ENCODE results near the gene PIGN. TPM values are rescaled to one million over a fixed set of nuclear protein-coding genes. Genes with fewer than 3 reads are reported as not detected.

The PIGN gene
- total RNA-seq, 1 experiment from 2014 or later, result 32.9 TPM

DNA sequence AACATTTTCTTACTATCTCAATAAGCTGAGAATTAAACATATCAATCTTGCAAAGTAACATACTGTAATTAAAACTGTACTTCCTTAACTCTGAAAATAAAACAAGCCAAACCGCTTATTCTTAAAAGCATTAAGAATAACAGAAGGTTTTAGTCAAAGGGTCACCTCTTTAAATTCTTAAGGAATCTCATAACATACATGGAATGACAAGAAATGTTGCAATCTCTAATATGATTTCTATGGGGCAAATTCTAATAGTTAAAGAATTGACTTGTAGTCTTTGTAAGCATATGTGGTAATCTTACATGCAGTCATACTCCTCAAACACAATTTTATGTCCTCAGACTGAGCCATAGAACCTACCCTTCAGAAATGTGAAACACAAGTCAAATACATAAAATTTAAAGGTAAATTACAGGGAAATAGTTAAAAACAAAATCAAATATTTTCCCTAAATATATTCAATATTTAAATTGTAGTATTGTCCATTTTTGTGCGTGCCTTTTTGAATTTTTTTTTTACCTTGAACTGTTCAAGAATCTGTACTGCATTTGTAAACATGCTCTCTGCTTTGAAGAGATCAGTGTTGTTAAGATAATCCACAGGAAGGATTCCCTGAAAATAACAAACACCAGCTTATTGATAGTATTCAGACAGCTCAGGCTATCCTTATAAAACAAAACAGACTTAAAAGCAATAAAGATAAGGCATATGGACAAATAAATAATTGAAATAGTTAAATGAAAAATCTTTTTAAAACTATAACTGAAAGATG is 48.2 kb downstream of the PIGN start:
- in situ Hi-C loops (cut with HindIII; ENCODE audit: low pct_unique_long_range_greater_than_20kb, low sequenced_read_pairs), result no loop called here
- no peak for DNase-seq (ENCODE audit: low read depth, low spot score)

DNA sequence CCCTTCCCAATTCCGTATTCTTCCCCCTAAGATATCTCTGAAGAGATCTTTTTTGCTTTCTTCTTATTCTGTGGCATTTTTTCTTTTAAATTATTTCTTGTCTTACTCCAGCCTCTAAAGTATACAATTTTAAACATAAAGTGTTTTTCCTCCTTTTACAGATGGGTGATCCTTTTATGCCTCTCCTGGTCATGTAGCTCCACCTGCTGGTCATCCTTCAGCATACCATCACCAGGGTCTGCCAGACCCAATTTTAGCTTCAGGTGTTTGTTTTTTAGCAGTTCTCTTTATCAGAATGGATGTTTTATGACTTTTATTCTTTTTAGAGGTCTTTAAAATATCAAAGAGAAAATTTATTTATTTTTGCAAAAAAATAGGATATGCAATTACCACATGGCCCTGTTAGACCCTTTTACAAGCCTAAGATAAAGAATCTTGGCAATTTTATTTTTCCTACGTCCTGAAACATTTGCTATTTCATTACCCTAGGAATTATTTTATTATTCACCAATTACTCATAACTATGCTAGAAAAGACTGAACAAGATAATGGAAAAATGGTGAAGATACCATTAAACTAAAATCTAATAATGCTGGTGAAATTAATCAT is 55.5 kb downstream of the PIGN start:
- in situ Hi-C loops (cut with HindIII; ENCODE audit: low pct_unique_long_range_greater_than_20kb, low sequenced_read_pairs), result no loop called here
- DNase-seq (ENCODE audit: low read depth, low spot score), result peak; percentile 68

DNA sequence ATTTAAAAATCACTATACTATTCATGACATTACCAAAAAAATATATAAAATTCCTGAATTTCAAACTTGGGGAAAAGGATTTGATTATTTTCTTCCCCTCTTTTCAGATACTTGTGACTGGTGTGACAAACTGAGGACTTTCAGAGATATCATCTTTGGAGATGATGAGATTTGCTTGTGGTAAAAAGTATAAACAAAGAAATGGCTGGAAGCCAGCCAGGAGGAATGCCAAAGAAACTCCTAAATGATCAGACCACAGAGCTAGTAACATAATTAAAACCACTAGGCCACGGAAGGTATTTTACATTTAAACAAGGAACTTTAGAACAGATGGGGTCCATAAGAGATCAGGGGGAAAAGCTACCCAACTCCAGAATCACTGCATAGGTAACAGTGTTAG is 58.7 kb downstream of the PIGN start:
- in situ Hi-C loops (cut with HindIII; ENCODE audit: low pct_unique_long_range_greater_than_20kb, low sequenced_read_pairs), result no loop called here
- no peak for DNase-seq (ENCODE audit: low read depth, low spot score)

DNA sequence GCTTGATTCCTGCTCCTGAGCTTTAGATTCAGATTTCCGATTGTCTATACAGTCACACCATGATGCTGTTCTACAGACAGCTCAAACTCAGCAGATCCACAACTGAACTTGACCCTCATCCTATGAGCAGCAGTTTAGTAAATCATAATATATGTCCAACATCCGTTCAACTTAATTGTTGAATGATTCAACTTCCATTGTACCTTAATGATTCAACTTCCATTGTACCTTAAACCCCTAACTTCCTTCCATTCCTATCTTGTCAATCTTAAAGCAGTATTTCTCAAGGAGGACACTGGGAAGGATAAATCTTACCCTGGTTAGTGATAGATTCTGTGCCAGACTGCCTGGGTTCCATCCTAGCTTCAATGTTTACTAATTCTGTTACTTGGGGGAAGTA is 60.1 kb downstream of the PIGN start:
- in situ Hi-C loops (cut with HindIII; ENCODE audit: low pct_unique_long_range_greater_than_20kb, low sequenced_read_pairs), result no loop called here

DNA sequence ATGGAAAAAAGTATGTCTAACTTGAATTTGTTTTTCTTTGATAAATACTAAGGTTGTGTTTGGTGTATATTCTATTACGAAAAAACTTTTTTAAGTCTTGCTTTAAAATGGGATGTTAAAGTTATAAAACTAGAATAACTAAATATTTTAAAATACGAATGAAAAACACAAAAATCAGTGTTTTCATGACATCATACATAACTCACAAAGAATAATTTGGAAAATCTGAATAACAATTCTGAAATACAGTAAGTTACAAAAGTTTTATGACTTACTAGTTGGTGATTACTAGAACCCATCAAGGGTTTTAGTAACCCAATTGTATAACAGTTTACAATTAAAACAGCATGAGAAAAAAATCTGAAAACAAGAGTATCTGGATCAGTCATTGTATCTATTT is 61.2 kb downstream of the PIGN start:
- DNase-seq (ENCODE audit: low read depth, low spot score), result no peak
- in situ Hi-C loops (cut with HindIII; ENCODE audit: low pct_unique_long_range_greater_than_20kb, low sequenced_read_pairs), result no loop called here

More for the DNA sequence above, 60.1 kb downstream of the PIGN start:
- no peak for DNase-seq (ENCODE audit: low read depth, low spot score)

DNA sequence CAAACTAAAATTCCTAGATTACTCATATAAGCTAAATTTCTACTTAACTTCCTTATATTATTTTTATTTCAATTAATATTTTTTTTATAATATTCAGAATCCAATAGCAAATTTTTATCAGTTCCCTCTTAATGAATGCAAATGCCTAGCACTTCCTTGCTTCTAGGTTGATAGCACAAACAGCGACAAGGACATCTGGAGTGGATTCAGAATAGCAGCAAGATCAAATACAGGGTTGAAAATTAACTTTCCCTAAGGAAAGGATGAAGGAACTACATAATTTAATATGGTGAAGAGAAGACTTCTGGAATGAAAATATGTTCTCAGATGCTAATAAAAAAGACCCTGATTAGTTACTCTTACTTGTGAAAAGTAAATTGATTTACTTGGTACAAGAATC is 64.5 kb downstream of the PIGN start:
- in situ Hi-C loops (cut with HindIII; ENCODE audit: low pct_unique_long_range_greater_than_20kb, low sequenced_read_pairs), result no loop called here
- DNase-seq (ENCODE audit: low read depth, low spot score), result no peak

DNA sequence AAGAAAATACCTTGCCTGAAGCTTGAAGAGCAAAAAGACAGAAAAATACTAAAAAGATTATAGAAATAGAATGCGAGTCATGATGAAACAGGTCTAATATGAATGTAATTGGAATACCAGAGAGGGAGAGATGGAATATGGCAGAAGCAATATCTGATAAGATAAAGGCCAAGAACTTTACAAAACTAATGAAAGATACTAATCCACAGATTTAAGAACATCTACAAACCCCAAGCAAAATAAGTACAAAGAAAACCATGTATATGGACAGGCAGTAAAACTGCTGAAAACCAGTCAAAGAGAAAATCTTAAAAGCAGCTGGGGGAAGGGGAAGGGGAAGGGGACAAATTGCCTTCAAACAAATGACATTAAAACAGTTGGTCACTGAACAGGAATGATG is 67.0 kb downstream of the PIGN start:
- in situ Hi-C loops (cut with HindIII; ENCODE audit: low pct_unique_long_range_greater_than_20kb, low sequenced_read_pairs), result no loop called here
- no peak for DNase-seq (ENCODE audit: low read depth, low spot score)

DNA sequence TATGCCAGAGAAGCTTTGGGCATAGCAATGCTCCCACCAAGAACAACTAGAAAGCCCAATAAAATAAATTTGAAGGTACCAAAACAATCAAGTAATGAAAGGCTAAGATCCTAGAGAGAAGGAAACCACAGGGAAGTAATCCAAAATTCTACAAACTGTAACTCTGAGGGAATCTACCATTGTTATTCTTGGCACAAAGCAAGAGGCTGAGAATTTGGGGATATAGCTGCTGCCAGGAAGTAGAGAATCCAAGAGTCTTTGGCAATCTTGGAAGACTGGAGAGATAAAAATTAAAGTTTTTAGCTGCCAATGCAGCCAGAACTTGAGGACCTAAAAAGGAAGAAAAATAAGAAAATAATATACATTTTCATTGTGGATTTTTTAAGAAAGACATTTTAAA is 68.5 kb downstream of the PIGN start:
- in situ Hi-C loops (cut with HindIII; ENCODE audit: low pct_unique_long_range_greater_than_20kb, low sequenced_read_pairs), result no loop called here
- DNase-seq (ENCODE audit: low read depth, low spot score), result no peak

DNA sequence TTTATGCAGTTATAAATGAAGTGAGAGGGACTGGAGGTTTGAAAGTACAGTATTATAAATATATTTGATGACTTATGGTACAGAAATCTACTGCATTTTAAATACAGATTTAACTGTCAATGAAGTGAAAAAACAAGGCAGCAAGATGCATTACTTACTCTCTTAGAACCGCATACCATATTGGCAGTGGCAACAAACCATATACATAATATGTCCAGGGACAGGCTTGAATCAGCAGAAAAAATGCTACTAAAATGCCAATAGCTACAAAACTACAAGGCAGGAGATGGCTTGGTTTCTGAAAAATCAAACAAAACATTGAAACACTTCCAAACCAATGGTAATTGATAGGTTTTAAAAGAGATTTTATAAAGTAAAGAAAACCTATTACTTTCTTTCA is 77.2 kb downstream of the PIGN start:
- no peak for DNase-seq (ENCODE audit: low read depth, low spot score)
- in situ Hi-C loops (cut with HindIII; ENCODE audit: low pct_unique_long_range_greater_than_20kb, low sequenced_read_pairs), result no loop called here

DNA sequence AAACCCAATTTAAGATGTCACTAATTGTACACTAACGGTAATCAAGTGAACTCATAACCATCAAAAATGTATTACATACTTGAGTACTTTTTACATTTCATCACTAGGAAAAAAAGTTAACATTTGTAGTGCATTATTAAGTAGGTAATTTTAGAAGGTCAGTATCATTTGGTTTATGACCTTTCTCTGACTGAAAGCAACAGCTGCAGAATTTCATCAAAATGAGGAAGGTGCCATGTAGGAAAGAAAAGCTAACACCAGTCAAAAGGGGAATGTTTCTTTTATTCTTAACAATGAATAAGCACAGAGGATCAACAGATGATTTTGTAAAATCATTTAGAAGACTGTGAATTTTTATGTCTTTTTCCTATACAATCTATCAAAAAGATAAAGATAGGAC is 79.0 kb downstream of the PIGN start:
- in situ Hi-C loops (cut with HindIII; ENCODE audit: low pct_unique_long_range_greater_than_20kb, low sequenced_read_pairs), result no loop called here
- DNase-seq (ENCODE audit: low read depth, low spot score), result no peak

DNA sequence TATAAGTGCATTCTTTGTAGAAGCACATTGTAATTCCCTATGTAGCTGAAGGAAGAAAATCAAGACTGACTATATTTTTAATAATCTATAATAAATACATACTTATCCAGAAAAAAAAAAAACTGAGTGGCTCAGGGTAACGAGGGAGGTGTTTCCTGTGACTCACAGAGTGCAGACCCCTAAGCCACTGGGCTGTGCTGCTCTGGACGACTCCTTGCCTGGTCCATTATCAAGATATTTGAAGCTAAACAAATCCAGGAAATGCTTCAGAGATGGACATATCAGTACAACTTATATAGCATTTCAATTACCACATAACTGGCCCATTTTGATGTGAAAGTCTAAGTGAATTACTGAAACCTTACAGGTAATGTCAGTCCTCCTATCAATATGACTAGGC is 80.6 kb downstream of the PIGN start:
- DNase-seq (ENCODE audit: low read depth, low spot score), result no peak
- in situ Hi-C loops (cut with HindIII; ENCODE audit: low pct_unique_long_range_greater_than_20kb, low sequenced_read_pairs), result no loop called here

DNA sequence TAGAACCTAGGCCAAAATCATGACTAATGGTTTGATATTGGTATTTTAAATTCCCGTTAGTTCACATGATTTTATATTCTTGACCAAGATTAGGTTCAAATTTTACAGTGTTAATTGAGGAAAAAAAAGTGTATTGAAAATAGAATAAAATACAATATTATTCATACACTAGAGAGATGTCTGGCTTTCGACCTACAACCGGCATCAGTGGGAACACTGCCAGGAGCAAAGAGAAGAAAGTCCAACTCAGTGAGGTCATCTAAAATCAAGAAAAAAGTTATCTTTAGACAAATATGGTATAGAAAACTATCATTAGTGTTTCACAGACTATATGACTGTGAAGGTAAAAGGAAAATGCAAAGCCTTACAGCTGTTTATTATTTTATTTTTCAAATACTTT is 81.5 kb downstream of the PIGN start:
- in situ Hi-C loops (cut with HindIII; ENCODE audit: low pct_unique_long_range_greater_than_20kb, low sequenced_read_pairs), result no loop called here
- DNase-seq (ENCODE audit: low read depth, low spot score), result no peak

DNA sequence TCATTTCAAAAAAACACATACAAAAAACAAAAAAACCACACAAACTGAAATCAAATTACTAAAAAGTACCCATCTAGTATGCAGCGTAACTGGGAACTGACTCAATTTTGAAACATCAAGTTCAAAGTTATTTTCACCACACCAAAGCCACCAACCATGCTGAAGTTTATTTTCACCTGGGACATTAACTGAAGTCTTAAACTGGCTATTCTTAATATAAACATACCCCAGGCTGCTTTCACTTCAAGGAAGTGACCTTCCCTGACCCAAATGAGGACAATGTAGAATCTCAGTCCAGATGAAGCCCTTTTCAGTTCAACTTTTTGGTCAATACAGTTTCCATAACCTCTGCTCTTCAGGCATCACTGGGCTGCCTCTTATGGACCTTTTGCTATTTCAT is 84.6 kb downstream of the PIGN start:
- in situ Hi-C loops (cut with HindIII; ENCODE audit: low pct_unique_long_range_greater_than_20kb, low sequenced_read_pairs), result no loop called here
- DNase-seq (ENCODE audit: low read depth, low spot score), result no peak

DNA sequence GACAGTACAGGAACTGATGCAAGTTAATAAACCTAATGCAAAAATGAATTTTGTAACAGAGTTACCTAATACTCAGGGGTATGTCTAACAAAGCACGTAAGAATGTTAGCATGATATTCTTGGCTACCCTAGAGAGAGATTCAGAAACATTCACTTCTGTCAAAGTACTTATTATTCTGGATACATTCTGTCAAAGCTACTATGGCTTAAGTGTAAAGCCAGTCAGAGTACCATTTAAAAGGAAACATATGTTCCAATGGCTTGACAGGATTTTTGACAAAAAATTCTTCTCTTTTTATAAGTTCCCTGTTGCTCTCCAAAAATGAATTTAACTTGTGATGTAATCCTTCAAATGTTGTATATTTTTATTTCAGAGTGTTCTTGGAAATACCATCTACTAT is 85.5 kb downstream of the PIGN start:
- in situ Hi-C loops (cut with HindIII; ENCODE audit: low pct_unique_long_range_greater_than_20kb, low sequenced_read_pairs), result no loop called here
- no peak for DNase-seq (ENCODE audit: low read depth, low spot score)

DNA sequence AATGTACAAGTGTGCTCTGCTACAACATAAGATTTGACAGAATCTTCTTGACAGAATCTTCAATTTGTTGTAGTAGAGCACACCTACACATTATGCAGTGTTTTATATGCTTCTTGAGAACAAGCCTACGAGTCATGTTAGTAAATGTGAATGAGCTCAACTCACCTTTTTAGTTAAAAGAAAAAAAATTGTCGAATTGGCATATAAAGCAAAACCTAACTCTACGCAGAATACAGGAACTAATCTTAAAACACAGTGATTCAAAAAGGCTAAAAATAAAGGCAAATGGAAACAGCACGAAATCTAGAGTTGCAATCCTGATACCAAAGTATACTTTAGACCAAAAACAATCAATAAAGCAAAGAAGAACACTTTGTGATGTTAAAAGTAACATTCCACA is 87.9 kb downstream of the PIGN start:
- in situ Hi-C loops (cut with HindIII; ENCODE audit: low pct_unique_long_range_greater_than_20kb, low sequenced_read_pairs), result no loop called here
- no peak for DNase-seq (ENCODE audit: low read depth, low spot score)

DNA sequence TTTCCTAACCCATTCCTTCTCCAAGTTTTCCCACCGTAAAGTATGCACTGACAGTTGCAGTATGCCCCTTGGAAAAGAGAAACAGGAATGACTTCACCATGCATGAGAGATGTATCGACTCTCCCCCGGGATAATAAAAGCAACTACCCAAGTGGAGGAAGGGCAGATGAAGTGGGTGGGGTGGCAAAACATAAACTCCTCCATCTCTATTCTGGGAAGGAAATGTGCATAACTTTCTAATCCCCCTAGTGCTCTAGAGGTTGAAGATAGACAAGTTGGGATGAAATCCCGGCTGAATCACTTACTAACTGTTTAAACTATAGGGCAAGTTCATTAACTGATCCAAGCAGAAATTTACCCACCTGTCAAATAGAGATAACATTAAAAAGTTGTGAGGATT is 89.2 kb downstream of the PIGN start:
- in situ Hi-C loops (cut with HindIII; ENCODE audit: low pct_unique_long_range_greater_than_20kb, low sequenced_read_pairs), result no loop called here
- no peak for DNase-seq (ENCODE audit: low read depth, low spot score)

DNA sequence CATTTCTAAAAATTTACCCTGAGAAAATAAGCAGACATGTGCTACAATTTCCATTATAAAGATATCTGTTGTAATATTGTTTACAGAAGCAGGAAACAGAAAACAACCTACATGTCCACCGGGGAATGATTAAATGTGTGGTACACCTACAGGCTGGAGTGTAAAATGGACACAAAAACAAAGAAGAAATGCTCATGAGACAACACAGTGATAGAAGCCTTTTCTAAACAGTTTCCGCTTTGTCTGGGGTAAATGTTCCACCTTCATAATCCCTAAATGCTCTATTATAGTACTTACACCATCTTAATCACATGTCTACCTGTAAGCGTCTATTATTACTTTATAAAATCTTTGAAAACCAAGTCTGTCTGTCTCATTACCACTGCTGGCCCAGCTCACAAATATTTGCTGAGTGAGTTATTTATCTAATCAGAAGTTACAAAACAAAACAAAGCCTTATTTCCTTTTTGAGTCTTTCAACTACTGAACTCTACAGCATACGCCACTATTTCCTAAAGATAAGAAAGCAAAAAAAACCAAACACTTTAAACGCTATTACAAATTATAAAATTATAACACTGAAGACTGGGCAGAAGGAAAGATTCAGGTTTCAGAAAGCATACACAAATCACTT is 95.3 kb downstream of the PIGN start:
- in situ Hi-C loops (cut with HindIII; ENCODE audit: low pct_unique_long_range_greater_than_20kb, low sequenced_read_pairs), result no loop called here
- DNase-seq (ENCODE audit: low read depth, low spot score), result no peak

DNA sequence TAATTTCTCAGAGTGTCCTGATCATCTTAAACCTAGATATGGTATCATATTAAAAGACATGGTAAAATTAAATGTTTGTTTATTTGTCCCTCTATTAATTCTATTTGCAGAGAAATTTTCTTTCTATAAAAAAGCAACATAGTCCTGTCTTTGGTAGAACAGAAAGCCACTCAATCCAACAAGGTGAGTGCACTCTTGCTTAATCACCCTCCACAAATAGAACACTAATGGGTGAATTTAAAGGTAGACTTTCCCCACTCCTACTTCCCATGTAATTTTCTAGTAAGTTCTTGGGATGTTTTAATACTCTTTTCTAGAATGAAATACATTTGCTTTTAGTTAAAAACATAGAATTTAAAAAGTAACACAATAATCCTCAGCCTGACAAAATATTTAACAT is 97.7 kb downstream of the PIGN start:
- in situ Hi-C loops (cut with HindIII; ENCODE audit: low pct_unique_long_range_greater_than_20kb, low sequenced_read_pairs), result no loop called here
- DNase-seq (ENCODE audit: low read depth, low spot score), result no peak

DNA sequence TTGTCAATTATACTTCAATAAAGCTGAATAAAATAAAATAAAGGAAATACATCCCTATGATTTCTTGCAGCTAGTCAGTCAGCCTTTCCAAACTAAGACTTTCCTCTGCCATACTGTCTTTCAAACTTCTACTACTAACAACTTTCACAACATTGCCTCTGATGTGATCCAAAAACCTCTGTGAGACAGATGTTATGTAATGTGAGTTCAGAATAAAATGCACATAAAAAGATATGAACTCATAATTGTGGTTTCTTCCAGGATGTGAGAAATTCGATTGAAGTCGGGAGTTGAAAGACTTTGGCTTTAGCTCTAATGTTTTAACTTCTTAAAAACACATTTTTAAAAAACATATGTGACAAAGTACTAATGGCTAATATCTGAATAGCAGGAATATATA is 98.7 kb downstream of the PIGN start:
- no peak for DNase-seq (ENCODE audit: low read depth, low spot score)
- in situ Hi-C loops (cut with HindIII; ENCODE audit: low pct_unique_long_range_greater_than_20kb, low sequenced_read_pairs), result no loop called here

Data from SK-MEL-5 (cell line).